ENCODE measurements around the gene LRCH3.

The LRCH3 gene

DNA sequence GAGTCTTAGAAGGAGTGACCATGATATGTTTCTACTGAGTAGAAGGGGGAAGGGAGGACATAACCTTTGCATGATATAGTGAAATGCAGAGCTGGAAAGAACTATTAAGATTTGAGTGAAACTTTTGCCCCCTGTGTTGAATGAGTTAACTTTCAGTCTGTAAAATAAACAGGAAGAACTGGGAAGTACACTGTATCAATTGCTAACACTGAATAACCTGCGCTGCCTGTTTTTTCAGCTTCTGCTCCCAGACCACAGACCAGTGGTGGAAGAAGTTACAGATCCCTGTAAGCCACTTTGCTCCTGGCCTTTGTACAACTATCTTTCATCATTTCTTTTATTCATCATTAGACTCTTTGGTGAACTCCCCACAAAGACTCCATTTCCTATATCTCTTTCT, 3.6 kb upstream of the LRCH3 start:
- CTCF ChIA-PET: interaction anchor here (1.2 kb wide), 1 partner anchor 9 kb away, joined by 3 read pairs; no protein-coding TSS in a partner anchor
- no peak for DNase-seq (ENCODE audit: low read depth, low spot score)
- no peak for TF ChIP-seq CTCF (IDR thresholded peaks at IDR 0.05; ENCODE audit: insufficient read depth, low read length, missing control alignments)
- H3K4me3 ChIP-seq (ENCODE audit: low read depth, low read length): no peak overlapping the region
- POLR2A ChIA-PET: interaction anchor here (0.5 kb wide), 1 partner anchor 53 kb away, joined by 3 read pairs; no protein-coding TSS in a partner anchor

DNA sequence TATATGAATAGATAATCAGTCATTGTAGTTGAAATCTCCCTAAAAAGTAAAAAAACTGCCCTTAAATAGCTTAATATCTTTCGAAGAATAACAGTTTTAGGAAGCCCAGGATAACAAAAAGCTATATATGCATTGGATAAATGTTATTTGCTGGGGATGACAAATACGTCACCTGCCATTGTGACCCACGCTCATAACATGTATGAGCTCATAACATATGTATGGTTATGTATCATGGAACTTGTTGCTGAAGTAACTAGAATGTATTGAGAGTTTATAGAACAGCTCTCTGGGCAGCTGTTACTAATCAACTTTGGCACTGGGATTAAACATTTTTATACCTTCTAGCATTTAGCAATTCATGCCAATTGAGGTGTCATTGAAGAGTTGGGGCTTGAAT, 1.7 kb upstream of the LRCH3 start:
- TF ChIP-seq CTCF (IDR thresholded peaks at IDR 0.05; ENCODE audit: insufficient read depth, low read length, missing control alignments): no peak
- ChIA-PET CTCF (interaction anchor here (0.7 to 1.6 kb wide), 4 partner anchors 11 to 190 kb away, joined by 3 to 5 read pairs (median 3); no protein-coding TSS in a partner anchor), POLR2A (interaction anchor here (0.5 kb wide), 1 partner anchor 901 kb away, joined by 3 read pairs; no protein-coding TSS in a partner anchor)
- H3K4me3 ChIP-seq (ENCODE audit: low read depth, low read length): no peak overlapping the region
- DNase-seq (ENCODE audit: low read depth, low spot score): no peak

GRCh38 chr3:197790033-197790432, 1.0 kb upstream of the LRCH3 start:
- no peak overlapping the region for H3K4me3 ChIP-seq (ENCODE audit: low read depth, low read length)
- CTCF ChIA-PET: interaction anchor here (0.7 kb wide), 1 partner anchor 11 kb away, joined by 3 read pairs; no protein-coding TSS in a partner anchor

DNA sequence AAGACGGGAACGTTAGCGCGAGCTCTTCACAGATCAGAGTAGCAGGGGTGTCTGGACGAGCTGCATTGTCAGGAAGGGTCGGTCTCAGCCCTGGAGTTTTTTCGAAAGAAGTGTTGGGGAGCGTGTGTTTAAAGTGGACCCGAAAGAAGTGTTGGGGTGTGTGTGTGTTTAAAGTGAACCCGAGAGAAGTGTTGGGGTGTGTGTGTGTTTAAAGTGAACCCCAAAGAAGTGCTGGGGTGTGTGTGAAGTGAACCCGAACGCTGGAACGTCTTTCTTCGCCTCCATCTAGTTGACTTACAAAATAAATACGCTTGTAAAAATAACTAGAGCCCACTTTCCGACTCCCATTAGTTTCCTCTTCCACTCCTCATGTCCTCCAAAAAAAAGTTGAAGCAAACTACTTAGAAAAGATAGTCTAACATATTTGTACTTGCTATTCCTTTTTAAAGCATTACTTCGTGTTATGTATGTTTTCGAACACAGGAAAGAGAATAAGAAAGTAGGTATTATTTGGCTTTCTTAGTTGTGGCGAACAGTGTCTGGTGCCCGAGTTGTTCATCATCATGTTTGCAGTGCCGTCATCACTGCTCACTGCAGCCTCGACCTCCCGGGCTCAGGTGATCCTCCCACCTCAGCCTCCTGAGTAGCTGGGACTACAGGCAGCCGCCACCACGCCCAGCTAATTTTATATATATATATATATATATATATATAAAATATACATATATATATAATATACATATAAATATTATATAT, 1.0 kb downstream of the LRCH3 start:
- POLR2A ChIA-PET: interaction anchor here (0.7 to 1.7 kb wide), 2 partner anchors 17 to 23 kb away, joined by 3 to 10 read pairs; no protein-coding TSS in a partner anchor
- TF ChIP-seq CTCF (IDR thresholded peaks at IDR 0.05; ENCODE audit: insufficient read depth, low read length, missing control alignments): no peak
- CTCF ChIA-PET: interaction anchor here (0.7 to 2.8 kb wide), 2 partner anchors 10 to 192 kb away, joined by 3 to 13 read pairs; no protein-coding TSS in a partner anchor
- peak overlapping the region; percentile 90 for H3K4me3 ChIP-seq (ENCODE audit: low read depth, low read length)
- DNase-seq (ENCODE audit: low read depth, low spot score): no peak

More at GRCh38 chr3:197790033-197790432, 1.0 kb upstream of the LRCH3 start:
- POLR2A ChIA-PET: no interaction called here
- no peak for DNase-seq (ENCODE audit: low read depth, low spot score)
- no peak for TF ChIP-seq CTCF (IDR thresholded peaks at IDR 0.05; ENCODE audit: insufficient read depth, low read length, missing control alignments)

DNA sequence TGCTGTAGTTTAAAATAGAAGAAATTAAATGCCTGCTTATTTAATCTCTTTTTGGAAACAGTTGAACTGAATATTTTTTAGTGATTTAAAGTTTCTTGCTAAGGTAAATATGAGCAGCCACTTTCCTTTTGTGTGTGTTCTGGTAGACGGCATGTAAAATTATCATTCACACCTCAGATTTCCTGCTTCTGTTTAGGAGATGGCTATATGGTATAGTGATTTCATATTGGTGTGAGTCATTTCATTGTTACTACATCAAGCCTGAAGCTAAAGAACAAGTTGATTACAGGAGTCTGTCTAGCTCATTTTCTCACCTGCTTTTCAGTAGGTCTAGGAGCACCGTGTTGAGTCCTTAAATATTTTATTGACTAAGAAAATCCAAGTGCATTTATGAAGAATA, 2.2 kb downstream of the LRCH3 start:
- no peak for DNase-seq (ENCODE audit: low read depth, low spot score)
- no peak for TF ChIP-seq CTCF (IDR thresholded peaks at IDR 0.05; ENCODE audit: insufficient read depth, low read length, missing control alignments)
- CTCF ChIA-PET: interaction anchor here (2.8 kb wide), 1 partner anchor 8 kb away, joined by 13 read pairs; no protein-coding TSS in a partner anchor
- POLR2A ChIA-PET: no interaction called here
- H3K4me3 ChIP-seq (ENCODE audit: low read depth, low read length): no peak overlapping the region

- TF ChIP-seq CTCF (IDR thresholded peaks at IDR 0.05; ENCODE audit: insufficient read depth, low read length, missing control alignments): no peak
- ChIA-PET POLR2A (no interaction called here), CTCF (interaction anchor here (1.1 kb wide), 1 partner anchor 764 kb away, joined by 3 read pairs; no protein-coding TSS in a partner anchor)
- DNase-seq (ENCODE audit: low read depth, low spot score): no peak
- H3K4me3 ChIP-seq (ENCODE audit: low read depth, low read length): no peak overlapping the region
Observed at GRCh38 chr3:197794115-197794514, 3.1 kb downstream of the LRCH3 start.

Measured in AG04449 (cell line).